HEK293T (cell line): ENCODE data around the gene EFNA5.
"Not testable (repeated sequence)": the region's sequence is repeated elsewhere in the genome, so short reads cannot be mapped to it uniquely, and the experiment has no call there.

Experiments used
- CTCF ChIA-PET: fragments of 350-600 bp; formaldehyde crosslinking; extraction: SDS; loops from one replicate; lab custom pipeline; 2021; ENCODE audit warnings: antibody characterized with exemption, inconsistent platforms; lab: Yijun Ruan, JAX
- POLR2A ChIA-PET: fragments of 350-600 bp; formaldehyde crosslinking; extraction: SDS; loops from one replicate; lab custom pipeline; 2020; ENCODE audit warnings: antibody characterized with exemption, inconsistent platforms; lab: Yijun Ruan, JAX
- DNase-seq: peaks from one replicate; pipeline ENCODE4 v3.0.0; 2012; ENCODE audit warnings: mixed read lengths; ENCODE audit errors: extremely low spot score
- ARNT ChIP-seq: fragments of 450-650 bp; IDR thresholded peaks from 2 replicates; pipeline ENCODE4 v1.6.1; 2017; ENCODE audit warnings: mild to moderate bottlenecking
- BHLHE40 ChIP-seq: fragments of 450-650 bp; IDR thresholded peaks from 2 replicates; pipeline ENCODE4 v1.6.1; 2016; ENCODE audit warnings: mild to moderate bottlenecking, moderate library complexity, borderline replicate concordance
- CTBP1 ChIP-seq: fragments of 450-650 bp; IDR thresholded peaks from 2 replicates; pipeline ENCODE4 v1.6.1; 2016; ENCODE audit warnings: borderline replicate concordance
- ELF4 ChIP-seq: fragments of 450-650 bp; IDR thresholded peaks from 2 replicates; pipeline ENCODE4 v1.6.1; 2017; ENCODE audit warnings: antibody characterized with exemption
- FOXA1 ChIP-seq: fragments of 450-650 bp; IDR thresholded peaks from 2 replicates; pipeline ENCODE4 v1.6.1; 2016; ENCODE audit warnings: mild to moderate bottlenecking
- FOXK2 ChIP-seq: fragments of 450-650 bp; IDR thresholded peaks from 2 replicates; pipeline ENCODE4 v1.6.1; 2016; ENCODE audit warnings: mild to moderate bottlenecking
- FOXM1 ChIP-seq: fragments of 450-650 bp; IDR thresholded peaks from 2 replicates; pipeline ENCODE4 v1.6.1; 2017; ENCODE audit warnings: mild to moderate bottlenecking, borderline replicate concordance
- HDGF ChIP-seq: fragments of 450-650 bp; IDR thresholded peaks from 2 replicates; pipeline ENCODE4 v1.6.1; 2017; ENCODE audit warnings: antibody characterized with exemption, borderline replicate concordance
- L3MBTL2 ChIP-seq: fragments of 450-650 bp; conservative IDR thresholded peaks from 2 replicates; pipeline ENCODE4 v1.6.1; 2016; ENCODE audit warnings: mild to moderate bottlenecking
- LEF1 ChIP-seq: fragments of 450-650 bp; IDR thresholded peaks from 2 replicates; pipeline ENCODE4 v1.6.1; 2017; ENCODE audit warnings: mild to moderate bottlenecking, borderline replicate concordance
- NFRKB ChIP-seq: fragments of 450-650 bp; IDR thresholded peaks from 2 replicates; pipeline ENCODE4 v1.6.1; 2016; ENCODE audit warnings: mild to moderate bottlenecking, moderate library complexity
- PKNOX1 ChIP-seq: fragments of 450-650 bp; IDR thresholded peaks from 2 replicates; pipeline ENCODE4 v1.6.1; 2016
- SP1 ChIP-seq: fragments of 450-650 bp; IDR thresholded peaks from 2 replicates; pipeline ENCODE4 v1.6.1; 2017
- SUZ12 ChIP-seq: fragments of 450-650 bp; IDR thresholded peaks from 2 replicates; pipeline ENCODE4 v1.6.1; 2016; ENCODE audit warnings: mild to moderate bottlenecking
- TARDBP ChIP-seq: fragments of 450-650 bp; IDR thresholded peaks from 2 replicates; pipeline ENCODE4 v1.6.1; 2016
- ZNF384 ChIP-seq: fragments of 450-650 bp; IDR thresholded peaks from 2 replicates; pipeline ENCODE4 v1.6.1; 2016

The EFNA5 gene

GRCh38 chr5:107439832-107440231 is 230.9 kb downstream of the EFNA5 start:
- no peak for DNase-seq
- TF ChIP-seq CTBP1 = no peak
- no peak for TF ChIP-seq SUZ12
- 0 out of 2 replicates have a peak, but pooled peaks have one; percentile 5 for TF ChIP-seq PKNOX1
- no peak for TF ChIP-seq ELF4
- ChIA-PET POLR2A (no interaction called here), CTCF (no interaction called here)

GRCh38 chr5:107437986-107438510 is 232.7 kb downstream of the EFNA5 start:
- DNase-seq = no peak
- ChIA-PET CTCF (interaction anchor here (1.0 kb wide), 1 partner anchor 134 kb away, joined by 3 read pairs; no protein-coding TSS in a partner anchor), POLR2A (no interaction called here)
- TF ChIP-seq BHLHE40 (no peak), NFRKB (no peak), ZNF384 (no peak), PKNOX1 (no peak), ARNT (no peak), LEF1 (no peak), L3MBTL2 (no peak), SUZ12 (no peak), FOXK2 (no peak), SP1 (no peak), ELF4 (no peak), FOXA1 (no peak), HDGF (no peak), CTBP1 (no peak), TARDBP (no peak), FOXM1 (no peak)

- CTCF ChIA-PET = interaction anchor here (0.6 kb wide), 1 partner anchor 81 kb away, joined by 6 read pairs; no protein-coding TSS in a partner anchor
- DNase-seq = no peak
- POLR2A ChIA-PET = no interaction called here
- no peak for TF ChIP-seq LEF1
- TF ChIP-seq NFRKB = no peak
- TF ChIP-seq FOXM1 = no peak
- TF ChIP-seq TARDBP = no peak
- no peak for TF ChIP-seq ARNT
Measured at GRCh38 chr5:107437154-107437553, 233.6 kb downstream of the EFNA5 start.

- DNase-seq = no peak
- POLR2A ChIA-PET = no interaction called here
- CTCF ChIA-PET = no interaction called here
- TF ChIP-seq CTBP1 = no peak
- TF ChIP-seq L3MBTL2 = no peak
- no peak for TF ChIP-seq SP1
- no peak for TF ChIP-seq BHLHE40
- TF ChIP-seq HDGF = no peak
- no peak for TF ChIP-seq FOXM1
- TF ChIP-seq FOXK2 = no peak
- TF ChIP-seq NFRKB = no peak
- no peak for TF ChIP-seq ARNT
- no peak for TF ChIP-seq ELF4
- no peak for TF ChIP-seq PKNOX1
- TF ChIP-seq SUZ12 = no peak
- TF ChIP-seq TARDBP = no peak
- no peak for TF ChIP-seq FOXA1
- TF ChIP-seq ZNF384 = no peak
- TF ChIP-seq LEF1 = no peak
Measured at GRCh38 chr5:107436201-107436600, 234.5 kb downstream of the EFNA5 start.

GRCh38 chr5:107435061-107435460 is 235.7 kb downstream of the EFNA5 start:
- ChIA-PET POLR2A (no interaction called here), CTCF (no interaction called here)
- TF ChIP-seq FOXA1 (no peak), ARNT (no peak), CTBP1 (no peak), FOXM1 (no peak), SUZ12 (no peak), SP1 (no peak), LEF1 (no peak), HDGF (no peak), ZNF384 (no peak), BHLHE40 (no peak), L3MBTL2 (no peak), TARDBP (no peak), PKNOX1 (no peak), ELF4 (no peak), FOXK2 (no peak)
- DNase-seq = no peak

- POLR2A ChIA-PET, DNase-seq, CTCF ChIA-PET: not testable (repeated sequence)
Measured at GRCh38 chr5:107433646-107434045, 237.1 kb downstream of the EFNA5 start.
